Large intestine (tissue), 3 donors: ENCODE data around the gene DVL3. TPM values are rescaled to one million over a fixed set of nuclear protein-coding genes. Genes with fewer than 3 reads are reported as not detected.

Source experiments
- DNase-seq, 2 donors: peaks; one replicate each; pipeline versions ENCODE4 v3.0.0 to v3.0.0-alpha.2; 2013
- H3K27ac ChIP-seq: one replicate; pipeline ENCODE4 v1.5.1; 2013; ENCODE audit warnings: low read length
- H3K27me3 ChIP-seq: 2 replicates; pipeline ENCODE4 v1.6.1; 2013; ENCODE audit warnings: low read length; ENCODE audit not compliant: control insufficient read depth, insufficient read depth
- H3K36me3 ChIP-seq: 2 replicates; pipeline ENCODE4 v1.6.1; 2013; ENCODE audit warnings: low read length; ENCODE audit not compliant: control insufficient read depth, insufficient read depth
- H3K4me1 ChIP-seq: one replicate; pipeline ENCODE4 v1.6.1; 2013; ENCODE audit warnings: low read length; ENCODE audit not compliant: control insufficient read depth, insufficient read depth
- H3K4me3 ChIP-seq: one replicate; pipeline ENCODE4 v1.5.1; 2013; ENCODE audit warnings: low read length
- H3K9me3 ChIP-seq: one replicate; pipeline ENCODE4 v1.6.1; 2013; ENCODE audit warnings: mild to moderate bottlenecking, low read depth, low read length, moderate library complexity; ENCODE audit not compliant: control insufficient read depth
- WGBS: methylation state at CpG from one replicate; pipeline ENCODE4 v1.1.5; 2013; ENCODE audit warnings: low lambda C conversion rate; ENCODE audit not compliant: insufficient coverage; 5-methylcytosine and 5-hydroxymethylcytosine counted together
- polyA plus RNA-seq: library from polyadenylated mRNA; unstranded; fragments of 120-200 nt; gene quantifications from one replicate; pipeline ENCODE4 v1.2.1, GENCODE V29; 2013

The DVL3 gene
- polyA plus RNA-seq, 1 donor = 81.0 TPM

GRCh38 chr3:184203526-184203925 is 48.3 kb downstream of the DVL3 start:
- Histone ChIP-seq H3K36me3 (no peaks in the 10 kb centered on the region), H3K27me3 (peaks cover 14% of the 10 kb centered on the region), H3K4me1 (no peaks in the 10 kb centered on the region), H3K9me3 (no peaks in the 10 kb centered on the region), H3K27ac (no peak overlapping the region), H3K4me3 (no peak overlapping the region)
- DNase-seq = no peak
- 79% methylated on average over 2 of the region's 8 CpGs for WGBS

- 50% methylated on average over 1 of the region's 11 CpGs for WGBS
- no peak overlapping the region for H3K27ac ChIP-seq
- H3K27me3 ChIP-seq = peaks cover 14% of the 10 kb centered on the region
- H3K4me1 ChIP-seq = no peaks in the 10 kb centered on the region
- DNase-seq = no peak
- no peak overlapping the region for H3K4me3 ChIP-seq
- no peaks in the 10 kb centered on the region for H3K36me3 ChIP-seq
- no peaks in the 10 kb centered on the region for H3K9me3 ChIP-seq
Observed at GRCh38 chr3:184209146-184209923, 54.2 kb downstream of the DVL3 start.

GRCh38 chr3:184211297-184211696 is 56.1 kb downstream of the DVL3 start:
- H3K27ac ChIP-seq = no peak overlapping the region
- WGBS = 86% methylated on average over 1 of the region's 5 CpGs

GRCh38 chr3:184211718-184212117 is 56.5 kb downstream of the DVL3 start:
- H3K36me3 ChIP-seq = no peaks in the 10 kb centered on the region
- no peak for DNase-seq
- H3K4me1 ChIP-seq = no peaks in the 10 kb centered on the region
- no peaks in the 10 kb centered on the region for H3K9me3 ChIP-seq
- H3K27ac ChIP-seq = no peak overlapping the region
- peaks cover 3% of the 10 kb centered on the region for H3K27me3 ChIP-seq
- 93% methylated on average over 2 of the region's 5 CpGs for WGBS
- no peak overlapping the region for H3K4me3 ChIP-seq

More at GRCh38 chr3:184211297-184211696, 56.1 kb downstream of the DVL3 start:
- no peak overlapping the region for H3K4me3 ChIP-seq
- H3K36me3 ChIP-seq = no peaks in the 10 kb centered on the region
- no peaks in the 10 kb centered on the region for H3K4me1 ChIP-seq
- H3K27me3 ChIP-seq = peaks cover 6% of the 10 kb centered on the region
- no peaks in the 10 kb centered on the region for H3K9me3 ChIP-seq
- no peak for DNase-seq

- WGBS = 75% methylated on average over 1 of the region's 4 CpGs
- peaks cover 2% of the 10 kb centered on the region for H3K27me3 ChIP-seq
- no peak overlapping the region for H3K4me3 ChIP-seq
- H3K36me3 ChIP-seq = no peaks in the 10 kb centered on the region
- DNase-seq = no peak
- no peaks in the 10 kb centered on the region for H3K4me1 ChIP-seq
- no peak overlapping the region for H3K27ac ChIP-seq
- H3K9me3 ChIP-seq = no peaks in the 10 kb centered on the region
Observed at GRCh38 chr3:184218814-184219213, 63.6 kb downstream of the DVL3 start.

- no peak overlapping the region for H3K4me3 ChIP-seq
- no peak overlapping the region for H3K27ac ChIP-seq
- H3K9me3 ChIP-seq = no peaks in the 10 kb centered on the region
- peaks cover 8% of the 10 kb centered on the region for H3K27me3 ChIP-seq
- H3K36me3 ChIP-seq = no peaks in the 10 kb centered on the region
- WGBS = no CpG with 5 or more reads among the region's 3 CpGs
- no peak for DNase-seq
- H3K4me1 ChIP-seq = no peaks in the 10 kb centered on the region
Observed at GRCh38 chr3:184222521-184222920, 67.3 kb downstream of the DVL3 start.

Other genes with a start within 250 kb of the DVL3 start
- gene ABCC5, start 137.5 kb upstream of the DVL3 start, polyA plus RNA-seq = 23.3 TPM
- gene HTR3D, start 123.6 kb upstream of the DVL3 start, polyA plus RNA-seq = not detected
- not detected for gene HTR3C, start 102.3 kb upstream of the DVL3 start, polyA plus RNA-seq
- 0.03 TPM for gene HTR3E, start 58.3 kb upstream of the DVL3 start, polyA plus RNA-seq
- gene EIF2B5, start 20.0 kb upstream of the DVL3 start, polyA plus RNA-seq = 46.5 TPM
- gene AP2M1, start 19.5 kb downstream of the DVL3 start, polyA plus RNA-seq = 286 TPM
- 72.3 TPM for gene ABCF3, start 30.8 kb downstream of the DVL3 start, polyA plus RNA-seq
- gene VWA5B2, start 74.2 kb downstream of the DVL3 start, polyA plus RNA-seq = 18.6 TPM
- 74.6 TPM for gene ALG3, start 93.6 kb downstream of the DVL3 start, polyA plus RNA-seq
- gene EEF1AKMT4, start 94.3 kb downstream of the DVL3 start, polyA plus RNA-seq = 5.3 TPM
- 0.72 TPM for gene CAMK2N2, start 106.2 kb downstream of the DVL3 start, polyA plus RNA-seq
- 1.4 TPM for gene ECE2, start 120.6 kb downstream of the DVL3 start, polyA plus RNA-seq
- gene PSMD2, start 143.9 kb downstream of the DVL3 start, polyA plus RNA-seq = 148 TPM
- 203 TPM for gene EIF4G1, start 159.2 kb downstream of the DVL3 start, polyA plus RNA-seq
- 14.9 TPM for gene FAM131A, start 182.2 kb downstream of the DVL3 start, polyA plus RNA-seq
- 27.5 TPM for gene CLCN2, start 206.2 kb downstream of the DVL3 start, polyA plus RNA-seq
- 167 TPM for gene POLR2H, start 206.3 kb downstream of the DVL3 start, polyA plus RNA-seq
- gene THPO, start 222.8 kb downstream of the DVL3 start, polyA plus RNA-seq = 1.9 TPM
- 3.7 TPM for gene CHRD, start 224.7 kb downstream of the DVL3 start, polyA plus RNA-seq